Loucy (cell line): ENCODE results near the gene TRANK1.

Experiments
- CTCF ChIP-seq: fragments of 200-600 bp; sonication (generic); conservative IDR thresholded peaks from 2 replicates; pipeline ENCODE4 v1.5.1; 2014; ENCODE audit warnings: mild to moderate bottlenecking, antibody characterized with exemption, low read length
- EZH2phosphoT487 ChIP-seq: fragments of 200-600 bp; IDR thresholded peaks from 2 replicates; pipeline ENCODE4 v1.6.1; 2018; ENCODE audit warnings: antibody characterized with exemption, mild to moderate bottlenecking, moderate library complexity, borderline replicate concordance

- TF ChIP-seq CTCF (no peak), EZH2phosphoT487 (no peak)
These were observed 20.7 kb downstream of the TRANK1 start for GRCh38 chr3:36923981-36924743.
